IMR-90 (cell line): ENCODE measurements around the gene TGFB2. TPM values are rescaled to one million over a fixed set of nuclear protein-coding genes. Genes with fewer than 3 reads are reported as not detected.

Source experiments
- ATAC-seq: fragments of 200-7000 bp; cut with Tn5 transposase; 2 replicates; pipeline ENCODE4 v1.9.1; 2020; ENCODE audit warnings: low read depth, mild to moderate bottlenecking, moderate library complexity
- BruUV-seq: library from RNA; stranded (reverse); fragments of 400-500 nt; replicated peaks from 2 replicates; lab custom pipeline; 2021; lab: Mats Ljungman, UMichigan
- CTCF ChIA-PET: fragments of 300-600 bp; formaldehyde crosslinking; extraction: SDS; loops from one replicate; lab custom pipeline; 2021; ENCODE audit warnings: antibody characterized with exemption; lab: Yijun Ruan, JAX
- POLR2A ChIA-PET: fragments of 300-600 bp; sonication (Branson Sonifier 250); formaldehyde crosslinking; loops from one replicate; lab custom pipeline; 2022; ENCODE audit warnings: antibody characterized with exemption; ENCODE audit not compliant: unreplicated experiment; lab: Charles Lee
- DNase-seq: peaks from one replicate; pipeline ENCODE4 v3.0.0; 2013
- H2AFZ ChIP-seq: replicated peaks from 2 replicates; pipeline ENCODE3; 2013; ENCODE audit warnings: low read length, mild to moderate bottlenecking; ENCODE audit not compliant: poor library complexity
- H2AK5ac ChIP-seq: 2 replicates; pipeline ENCODE4 v1.6.1; 2013; ENCODE audit warnings: low read depth, low read length, inconsistent platforms
- H2AK9ac ChIP-seq: replicated peaks from 2 replicates; pipeline ENCODE3; 2013; ENCODE audit warnings: mild to moderate bottlenecking, low read depth, low read length, moderate library complexity; ENCODE audit not compliant: poor library complexity
- H2BK120ac ChIP-seq: 2 replicates; pipeline ENCODE4 v1.6.1; 2013; ENCODE audit warnings: low read depth, low read length, inconsistent platforms
- H2BK15ac ChIP-seq: 3 replicates; pipeline ENCODE4 v1.6.1; 2013; ENCODE audit warnings: low read depth, low read length, inconsistent platforms
- H2BK20ac ChIP-seq: 2 replicates; pipeline ENCODE4 v1.6.1; 2013; ENCODE audit warnings: low read depth, mild to moderate bottlenecking, inconsistent platforms, low read length, moderate library complexity
- H2BK5ac ChIP-seq: 2 replicates; pipeline ENCODE4 v1.6.1; 2013; ENCODE audit warnings: mild to moderate bottlenecking, low read depth, low read length, inconsistent platforms; ENCODE audit not compliant: poor library complexity, severe bottlenecking
- H3K14ac ChIP-seq: replicated peaks from 2 replicates; pipeline ENCODE4 v1.6.1; 2013; ENCODE audit warnings: low read depth, low read length, inconsistent platforms
- H3K18ac ChIP-seq: 2 replicates; pipeline ENCODE4 v1.6.1; 2013; ENCODE audit warnings: low read depth, low read length, control low read depth
- H3K23ac ChIP-seq: 2 replicates; pipeline ENCODE4 v1.6.1; 2013; ENCODE audit warnings: low read depth, low read length, inconsistent platforms
- H3K27ac ChIP-seq: 2 replicates; pipeline ENCODE4 v1.5.1; 2013; ENCODE audit warnings: mild to moderate bottlenecking, control low read depth, low read length; ENCODE audit not compliant: insufficient read depth
- H3K27me3 ChIP-seq: 2 replicates; pipeline ENCODE4 v1.6.1; 2013; ENCODE audit warnings: low read length; ENCODE audit not compliant: control insufficient read depth, insufficient read depth
- H3K36me3 ChIP-seq: 2 replicates; pipeline ENCODE4 v1.6.1; 2013; ENCODE audit warnings: low read length, mixed read lengths; ENCODE audit not compliant: control insufficient read depth, insufficient read depth
- H3K4ac ChIP-seq: 2 replicates; pipeline ENCODE4 v1.6.1; 2013; ENCODE audit warnings: low read depth, low read length, inconsistent platforms
- H3K4me1 ChIP-seq: 2 replicates; pipeline ENCODE4 v1.6.1; 2013; ENCODE audit warnings: low read length, mixed read lengths; ENCODE audit not compliant: control insufficient read depth, insufficient read depth
- H3K4me2 ChIP-seq: 2 replicates; pipeline ENCODE4 v1.6.1; 2013; ENCODE audit warnings: low read depth, mild to moderate bottlenecking, control low read depth, low read length, moderate library complexity
- H3K4me3 ChIP-seq: 2 replicates; pipeline ENCODE4 v1.5.1; 2013; ENCODE audit warnings: low read depth, mild to moderate bottlenecking, control low read depth, low read length, moderate library complexity; ENCODE audit not compliant: insufficient read depth
- H3K56ac ChIP-seq: 2 replicates; pipeline ENCODE4 v1.6.1; 2013; ENCODE audit warnings: low read length, inconsistent platforms; ENCODE audit not compliant: insufficient read depth; ENCODE audit errors: extremely low read depth
- H3K79me1 ChIP-seq, 2 experiments: 2 replicates each; pipeline ENCODE4 v1.6.1; 2013; ENCODE audit warnings: low read length in 2 of 2, inconsistent platforms in 1 of 2, low read depth in 1 of 2
- H3K9ac ChIP-seq: 2 replicates; pipeline ENCODE4 v1.6.1; 2013; ENCODE audit warnings: low read depth, low read length, control low read depth
- H3K9me1 ChIP-seq: 2 replicates; pipeline ENCODE4 v1.6.1; 2013; ENCODE audit warnings: low read length, inconsistent platforms; ENCODE audit not compliant: insufficient read depth
- H3K9me3 ChIP-seq: 2 replicates; pipeline ENCODE4 v1.6.1; 2013; ENCODE audit warnings: low read length; ENCODE audit not compliant: control insufficient read depth, insufficient read depth
- H4K20me1 ChIP-seq: 2 replicates; pipeline ENCODE4 v1.6.1; 2013; ENCODE audit warnings: low read length, inconsistent platforms; ENCODE audit not compliant: insufficient read depth
- H4K5ac ChIP-seq: 2 replicates; pipeline ENCODE4 v1.6.1; 2013; ENCODE audit warnings: mild to moderate bottlenecking, low read depth, low read length, control low read depth
- H4K8ac ChIP-seq, 2 experiments: 2 replicates each; pipeline ENCODE4 v1.6.1; 2013; ENCODE audit warnings: low read depth in 2 of 2, low read length in 2 of 2, control low read depth in 1 of 2, inconsistent platforms in 1 of 2
- H4K91ac ChIP-seq: 2 replicates; pipeline ENCODE4 v1.6.1; 2013; ENCODE audit warnings: low read depth, low read length, inconsistent platforms; ENCODE audit not compliant: insufficient read depth
- BHLHE40 ChIP-seq: fragments of 150-350 bp; IDR thresholded peaks from 2 replicates; pipeline ENCODE4 v1.6.1; 2016; ENCODE audit warnings: mild to moderate bottlenecking, low read depth, low read length
- ELK1 ChIP-seq: fragments of 150-350 bp; IDR thresholded peaks from 2 replicates; pipeline ENCODE4 v1.6.1; 2016; ENCODE audit warnings: low read depth, mild to moderate bottlenecking, low read length, moderate library complexity, borderline replicate concordance
- MXI1 ChIP-seq: IDR thresholded peaks from 2 replicates; pipeline ENCODE4 v1.6.1; 2012; ENCODE audit warnings: low read depth, mild to moderate bottlenecking, low read length, moderate library complexity, borderline replicate concordance
- POLR2A ChIP-seq: IDR thresholded peaks from 2 replicates; pipeline ENCODE4 v1.6.1; 2012; ENCODE audit warnings: mild to moderate bottlenecking, low read depth, low read length
- RAD21 ChIP-seq: IDR thresholded peaks from 2 replicates; pipeline ENCODE4 v1.6.1; 2012; ENCODE audit warnings: low read length, improper control_type of control experiment
- WGBS, 2 experiments: methylation state at CpG; one replicate each; pipeline versions ENCODE4 v1.1.5 to v1.1.7; 2013; ENCODE audit warnings: missing lambda C conversion rate in 2 of 2; ENCODE audit not compliant: insufficient read length in 1 of 2; ENCODE audit errors: extremely low coverage in 2 of 2; 5-methylcytosine and 5-hydroxymethylcytosine counted together
- dilution Hi-C: fragments of 300-500 bp; cut with HindIII; formaldehyde crosslinking; loops from one replicate; pipeline ENCODE4 v1.14.3; 2018; ENCODE audit warnings: low sequenced_read_pairs; ENCODE audit not compliant: unreplicated experiment
- in situ Hi-C: fragments of 300-500 bp; cut with MboI; formaldehyde crosslinking; loops from 3 replicates; pipeline ENCODE4 v1.14.3; 2019; ENCODE audit warnings: low sequenced_read_pairs, inconsistent platforms, mixed read lengths
- intact Hi-C: fragments of 100-400 bp; cut with micrococcal nuclease; formaldehyde crosslinking; loops from 2 replicates; pipeline ENCODE4 v1.10.0; 2022
- polyA plus RNA-seq, 3 experiments: library from polyadenylated mRNA; depleted of rRNA; stranded (reverse); fragments of >200 nt; gene quantifications; 2 replicates each; pipeline ENCODE4 v1.2.3, GENCODE V29; 2012; ENCODE audit warnings: low replicate concordance in 1 of 3
- total RNA-seq: library from RNA; depleted of rRNA; stranded (reverse); fragments of >200 nt; gene quantifications from 2 replicates; pipeline ENCODE4 v1.2.3, GENCODE V29; 2012

The TGFB2 gene
- total and polyA plus RNA-seq, 2 of the 4 experiments (the other 2 are of a cell fraction) = 3.7 to 3.8 TPM

- TF ChIP-seq RAD21 (0 out of 2 replicates have a peak, but pooled peaks have one; percentile 13), MXI1 (0 out of 2 replicates have a peak, but pooled peaks have one; percentile 22)
These were observed 32.1 kb downstream of the TGFB2 start (continued) for GRCh38 chr1:218377143-218377660.

- Histone ChIP-seq H2BK120ac (peak overlapping the region; percentile 2), H3K14ac (no peak overlapping the region), H2AK9ac (no peak overlapping the region), H2BK5ac (no peak overlapping the region), H2BK15ac (peak overlapping the region; percentile 42; the same call in 1 of the 3 replicates), H4K91ac (peak overlapping the region; percentile 22), H3K4me2 (no peak overlapping the region), H3K18ac (peak overlapping the region; percentile 49; the same call in 1 of the 2 replicates), H2AK5ac (peak overlapping the region; percentile 16), H3K56ac (no peak overlapping the region), H3K9ac (no peak overlapping the region; the same call in 1 of the 2 replicates), H3K79me1 (peaks cover 0 to 5% of the 10 kb centered on the region in 2 experiments; a peak in 3 of 4 replicates), H4K5ac (no peak overlapping the region; the same call in 1 of the 2 replicates), H4K8ac (peak overlapping the region; percentile 14 to 35; a peak in 2 of 4 replicates), H3K9me1 (peaks cover 3% of the 10 kb centered on the region), H3K36me3 (no peaks in the 10 kb centered on the region; the same call in 1 of the 2 replicates), H3K4me1 (peaks cover 11% of the 10 kb centered on the region), H4K20me1 (no peaks in the 10 kb centered on the region; the same call in 1 of the 2 replicates), H3K27me3 (no peaks in the 10 kb centered on the region), H2BK20ac (peak overlapping the region; percentile 41; the same call in 1 of the 2 replicates), H3K4ac (peak overlapping the region; percentile 21; the same call in 1 of the 2 replicates), H3K23ac (0 out of 2 replicates have a peak overlapping the region, but pooled peaks have one; percentile 6), H2AFZ (no peak overlapping the region), H3K9me3 (no peaks in the 10 kb centered on the region), H3K4me3 (no peak overlapping the region), H3K27ac (peak overlapping the region; percentile 31; the same call in 1 of the 2 replicates)
- TF ChIP-seq BHLHE40 = no peak
- TF ChIP-seq RAD21 = no peak
- TF ChIP-seq ELK1 = no peak
- no peak for TF ChIP-seq POLR2A
- POLR2A ChIA-PET = interaction anchor here (0.5 to 1.0 kb wide), 2 partner anchors 10 to 87 kb away, joined by 3 to 7 read pairs; no protein-coding TSS in a partner anchor
- BruUV-seq = no TSS peak
- intact Hi-C loops = no loop called here
- WGBS, 2 experiments = 83% methylated on average over 1 of the region's 7 CpGs; no CpG with 5 or more reads in 1 of the 2 experiments
- DNase-seq = peak; percentile 78
- in situ Hi-C loops = no loop called here
- dilution Hi-C loops = no loop called here
- ATAC-seq = peak; percentile 51
- CTCF ChIA-PET = interaction anchor here (0.9 to 1.4 kb wide), 2 partner anchors 95 to 706 kb away, joined by 3 to 7 read pairs; no protein-coding TSS in a partner anchor
These were observed 35.2 kb downstream of the TGFB2 start for GRCh38 chr1:218380125-218380977.
